AG04449 (cell line): ENCODE data around the gene AQP2.

Source experiments
- CTCF ChIA-PET: fragments of 350-600 bp; formaldehyde crosslinking; extraction: SDS; loops from one replicate; lab custom pipeline; 2021; ENCODE audit warnings: antibody characterized with exemption; lab: Yijun Ruan, JAX
- POLR2A ChIA-PET: fragments of 400-600, 350-600 bp; formaldehyde crosslinking; extraction: SDS; loops from one replicate; lab custom pipeline; 2020; ENCODE audit warnings: antibody characterized with exemption, inconsistent platforms; lab: Yijun Ruan, JAX
- DNase-seq: peaks from one replicate; pipeline ENCODE4 v3.0.0-alpha.2; 2010; ENCODE audit warnings: low read depth, low spot score
- H3K4me3 ChIP-seq: 2 replicates; pipeline ENCODE4 v1.5.1; 2011; ENCODE audit warnings: low read depth, mild to moderate bottlenecking, control low read depth, low read length
- TF ChIP-seq, protein P1 (sequence below): IDR thresholded peaks from one replicate; pipeline ENCODE4 v1.5.1; 2011; ENCODE audit warnings: mild to moderate bottlenecking, moderate library complexity, low read length, control low read depth, inconsistent platforms; ENCODE audit not compliant: insufficient read depth; ENCODE audit errors: missing control alignments

Gene AQP2

DNA sequence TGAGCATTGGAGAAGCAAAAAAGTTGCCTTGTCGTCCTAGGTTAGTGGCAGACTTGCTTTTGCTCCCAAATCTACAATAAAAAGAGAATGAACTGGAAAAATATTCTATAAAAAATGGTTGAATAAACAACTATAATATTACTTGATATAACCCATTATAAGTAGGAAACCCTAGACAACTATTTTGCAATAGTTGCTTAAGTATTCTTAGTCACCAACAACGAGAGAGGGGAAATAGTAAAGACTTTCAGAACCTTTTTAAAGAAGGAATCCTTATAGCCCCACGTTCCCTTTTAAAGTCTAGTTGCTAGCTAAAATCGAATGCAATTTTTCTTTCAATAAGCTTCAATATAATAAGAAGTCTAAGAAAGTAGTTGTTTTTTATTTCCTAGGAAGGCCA, 39.7 kb downstream of the AQP2 start:
- TF ChIP-seq, protein P1, sequence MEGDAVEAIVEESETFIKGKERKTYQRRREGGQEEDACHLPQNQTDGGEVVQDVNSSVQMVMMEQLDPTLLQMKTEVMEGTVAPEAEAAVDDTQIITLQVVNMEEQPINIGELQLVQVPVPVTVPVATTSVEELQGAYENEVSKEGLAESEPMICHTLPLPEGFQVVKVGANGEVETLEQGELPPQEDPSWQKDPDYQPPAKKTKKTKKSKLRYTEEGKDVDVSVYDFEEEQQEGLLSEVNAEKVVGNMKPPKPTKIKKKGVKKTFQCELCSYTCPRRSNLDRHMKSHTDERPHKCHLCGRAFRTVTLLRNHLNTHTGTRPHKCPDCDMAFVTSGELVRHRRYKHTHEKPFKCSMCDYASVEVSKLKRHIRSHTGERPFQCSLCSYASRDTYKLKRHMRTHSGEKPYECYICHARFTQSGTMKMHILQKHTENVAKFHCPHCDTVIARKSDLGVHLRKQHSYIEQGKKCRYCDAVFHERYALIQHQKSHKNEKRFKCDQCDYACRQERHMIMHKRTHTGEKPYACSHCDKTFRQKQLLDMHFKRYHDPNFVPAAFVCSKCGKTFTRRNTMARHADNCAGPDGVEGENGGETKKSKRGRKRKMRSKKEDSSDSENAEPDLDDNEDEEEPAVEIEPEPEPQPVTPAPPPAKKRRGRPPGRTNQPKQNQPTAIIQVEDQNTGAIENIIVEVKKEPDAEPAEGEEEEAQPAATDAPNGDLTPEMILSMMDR: no peak
- ChIA-PET CTCF (interaction anchor here (0.6 to 3.6 kb wide), 8 partner anchors 16 to 66 kb away, joined by 3 to 21 read pairs (median 5); no protein-coding TSS in a partner anchor), POLR2A (no interaction called here)
- DNase-seq: no peak
- H3K4me3 ChIP-seq: no peak overlapping the region

GRCh38 chr12:49998453-49998852, 47.9 kb downstream of the AQP2 start:
- TF ChIP-seq, protein P1: no peak
- ChIA-PET CTCF (interaction anchor here (0.6 to 1.7 kb wide), 5 partner anchors 15 to 57 kb away, joined by 3 to 10 read pairs (median 4); no protein-coding TSS in a partner anchor), POLR2A (no interaction called here)
- H3K4me3 ChIP-seq: no peak overlapping the region
- DNase-seq: no peak

DNA sequence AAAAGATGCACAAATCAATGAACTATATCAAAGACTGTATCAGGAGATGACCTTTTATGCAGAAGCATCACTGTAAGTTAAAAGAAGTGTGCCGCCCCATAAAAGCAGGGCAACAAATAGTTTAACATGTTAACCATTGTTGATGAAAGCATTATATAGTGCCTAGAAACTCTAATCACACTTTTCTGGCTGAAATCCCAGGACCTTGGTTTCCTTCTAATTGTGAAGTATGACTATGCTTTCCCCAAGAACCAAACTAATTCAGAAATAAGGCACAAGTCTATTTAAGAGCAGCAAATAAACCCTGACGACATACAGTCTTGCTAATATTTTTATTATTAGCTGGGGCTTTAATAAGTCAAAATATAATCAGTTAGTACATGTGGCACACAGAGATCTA, 53.1 kb downstream of the AQP2 start:
- no peak overlapping the region for H3K4me3 ChIP-seq
- CTCF ChIA-PET: interaction anchor here (0.8 to 4.8 kb wide), 7 partner anchors 9 to 67 kb away, joined by 3 to 18 read pairs (median 9); no protein-coding TSS in a partner anchor
- POLR2A ChIA-PET: no interaction called here
- TF ChIP-seq, protein P1: no peak
- no peak for DNase-seq

DNA sequence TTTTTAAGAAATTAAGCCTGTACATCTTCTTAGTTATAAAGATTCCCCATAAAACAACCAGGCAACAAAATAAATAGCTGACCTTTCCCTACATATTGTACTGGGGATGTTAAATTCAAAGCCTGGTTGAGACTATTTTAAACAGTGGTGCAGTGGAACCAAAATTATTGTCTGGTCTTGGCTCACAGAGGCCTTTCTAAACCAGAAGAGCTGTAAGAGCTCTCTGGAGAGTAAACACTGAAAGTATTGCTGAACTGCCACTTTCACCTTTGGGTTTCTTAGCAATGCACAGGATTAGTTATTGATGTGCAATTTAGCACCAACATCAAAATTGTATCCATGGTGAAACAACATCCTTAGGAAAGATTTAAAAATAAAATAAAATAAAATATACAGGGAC, 54.2 kb downstream of the AQP2 start:
- POLR2A ChIA-PET: no interaction called here
- TF ChIP-seq, protein P1: no peak
- no peak for DNase-seq
- CTCF ChIA-PET: interaction anchor here (1.0 to 6.8 kb wide), 4 partner anchors 11 to 59 kb away, joined by 4 to 51 read pairs (median 16); no protein-coding TSS in a partner anchor
- H3K4me3 ChIP-seq: no peak overlapping the region

DNA sequence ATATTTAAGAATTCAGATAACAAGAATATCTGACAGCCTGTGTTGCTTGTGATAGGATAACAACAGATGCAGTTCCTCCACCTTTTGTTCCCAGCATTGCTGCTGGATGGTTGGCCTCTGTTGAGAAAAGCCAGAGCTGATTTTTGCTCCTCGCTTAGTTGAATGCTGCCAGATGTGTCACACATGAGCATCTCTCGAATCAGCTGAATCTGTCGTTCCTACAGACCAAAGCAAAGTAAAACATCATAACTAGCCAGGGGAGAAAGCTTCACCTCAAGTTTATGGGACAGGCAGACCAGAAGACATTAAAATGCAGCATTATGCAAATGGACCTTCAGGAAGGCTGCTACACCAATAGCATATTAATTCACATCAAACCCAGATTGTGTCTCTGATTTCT, 54.6 kb downstream of the AQP2 start:
- no peak for DNase-seq
- ChIA-PET POLR2A (no interaction called here), CTCF (interaction anchor here (1.0 to 6.8 kb wide), 6 partner anchors 11 to 60 kb away, joined by 4 to 51 read pairs (median 16); no protein-coding TSS in a partner anchor)
- TF ChIP-seq, protein P1: no peak
- no peak overlapping the region for H3K4me3 ChIP-seq

DNA sequence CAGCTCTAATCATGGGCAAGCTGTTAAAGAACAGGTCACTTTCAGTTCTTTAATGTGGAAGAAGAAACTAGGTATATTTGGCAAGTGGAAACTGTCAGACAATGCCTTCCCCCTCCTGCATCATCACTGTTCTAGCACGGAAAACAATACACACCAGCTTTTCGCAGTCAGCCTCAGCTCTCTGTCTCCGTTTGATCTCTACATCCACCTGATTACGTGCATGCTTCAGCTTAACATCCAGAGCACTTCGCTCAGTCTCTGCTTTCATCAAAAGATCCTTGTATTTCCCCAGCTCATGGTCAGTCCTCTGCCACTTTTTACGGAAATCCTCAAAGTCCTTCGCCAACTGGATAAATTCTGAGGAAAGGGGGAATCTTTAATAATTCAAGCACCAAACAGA, 55.7 kb downstream of the AQP2 start:
- no peak overlapping the region for H3K4me3 ChIP-seq
- ChIA-PET CTCF (interaction anchor here (0.8 to 6.8 kb wide), 10 partner anchors 11 to 64 kb away, joined by 3 to 51 read pairs (median 6); no protein-coding TSS in a partner anchor), POLR2A (no interaction called here)
- DNase-seq: no peak
- TF ChIP-seq, protein P1: no peak
